GM19043 (cell line): ENCODE results near the gene SWAP70.
A peak's percentile ranks its signal among the peaks of the same experiment; 100 is the strongest.

Source experiments
- ATAC-seq: cut with Tn5 transposase; IDR thresholded peaks from one replicate; pipeline ENCODE4 v1.9.1; 2021; ENCODE audit warnings: low read depth; ENCODE audit not compliant: unreplicated experiment

The SWAP70 gene

GRCh38 chr11:9646324-9646723 is 17.6 kb upstream of the SWAP70 start:
- no peak for ATAC-seq

- ATAC-seq, result no peak
These were observed 12.4 kb upstream of the SWAP70 start for GRCh38 chr11:9651481-9651880.

- ATAC-seq, result no peak
These were observed 11.8 kb upstream of the SWAP70 start for GRCh38 chr11:9651899-9652748.

- no peak for ATAC-seq
These were observed 10.0 kb upstream of the SWAP70 start for GRCh38 chr11:9653871-9654270.

- no peak for ATAC-seq
These were observed 7.0 kb upstream of the SWAP70 start for GRCh38 chr11:9656864-9657263.

- ATAC-seq, result no peak
These were observed 6.3 kb upstream of the SWAP70 start for GRCh38 chr11:9657531-9657930.

- no peak for ATAC-seq
These were observed 3.0 kb upstream of the SWAP70 start for GRCh38 chr11:9660886-9661285.

- ATAC-seq, result no peak
These were observed 1.6 kb upstream of the SWAP70 start for GRCh38 chr11:9662273-9662672.

- peak; percentile 32 for ATAC-seq
These were observed 647 bp downstream of the SWAP70 start for GRCh38 chr11:9664276-9665171.

- no peak for ATAC-seq
These were observed 1.9 kb downstream of the SWAP70 start for GRCh38 chr11:9665749-9666148.

- no peak for ATAC-seq
These were observed 6.1 kb downstream of the SWAP70 start for GRCh38 chr11:9669954-9670353.

- ATAC-seq, result no peak
These were observed 8.5 kb downstream of the SWAP70 start for GRCh38 chr11:9672288-9672916.

- ATAC-seq, result no peak
These were observed 9.0 kb downstream of the SWAP70 start for GRCh38 chr11:9672918-9673317.

- no peak for ATAC-seq
These were observed 11.8 kb downstream of the SWAP70 start for GRCh38 chr11:9675691-9676090.

- ATAC-seq, result no peak
These were observed 14.1 kb downstream of the SWAP70 start for GRCh38 chr11:9677951-9678350.

GRCh38 chr11:9678576-9678975 is 14.7 kb downstream of the SWAP70 start:
- ATAC-seq, result no peak

- ATAC-seq, result no peak
These were observed 16.2 kb downstream of the SWAP70 start for GRCh38 chr11:9680028-9680427.

- ATAC-seq, result peak; percentile 41
These were observed 17.9 kb downstream of the SWAP70 start for GRCh38 chr11:9681583-9682372.

- no peak for ATAC-seq
These were observed 24.0 kb downstream of the SWAP70 start for GRCh38 chr11:9687711-9688477.
